A549 treated with AZD9567 at 1 μM for 4 hours (cell line): Measurements from ENCODE around the gene FAM209A. TPM values are rescaled to one million over a fixed set of nuclear protein-coding genes. Genes with fewer than 3 reads are reported as not detected.

Experiments used
- total RNA-seq: library from RNA; stranded (reverse); fragments of 200-300 nt; extraction: Qiagen RNA extraction; gene quantifications from 5 replicates; pipeline ENCODE4 v1.2.3, GENCODE V29; 2022; ENCODE audit not compliant: insufficient read depth

The FAM209A gene
- total RNA-seq: 0.33 to 2.5 TPM (median 0.40 TPM) in 5 replicates

DNA sequence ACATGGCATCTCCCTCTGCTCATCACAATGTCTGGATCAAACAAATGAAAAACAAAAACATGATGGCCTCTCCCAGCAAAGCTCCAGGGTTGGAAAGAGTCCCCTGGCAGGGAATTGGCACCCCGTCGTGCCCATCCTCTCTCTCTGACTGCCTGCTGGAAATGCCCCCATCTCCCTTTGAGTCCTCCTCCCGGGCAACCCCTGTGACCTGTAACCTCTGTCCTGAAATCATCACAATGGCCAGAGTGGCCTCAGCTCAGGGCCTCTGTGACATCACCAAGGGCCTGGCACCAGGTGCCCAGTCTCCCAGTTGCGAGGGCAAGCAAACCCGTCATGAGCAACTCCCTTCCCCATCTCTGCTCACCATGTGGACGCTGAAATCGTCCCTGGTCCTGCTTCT is at the start of gene FAM209A:
Gene FAM209A, plus strand, starts transcription at position 301 of the 400 bp plus-strand sequence. Its CDS starts 65 bp downstream, at position 366.

DNA sequence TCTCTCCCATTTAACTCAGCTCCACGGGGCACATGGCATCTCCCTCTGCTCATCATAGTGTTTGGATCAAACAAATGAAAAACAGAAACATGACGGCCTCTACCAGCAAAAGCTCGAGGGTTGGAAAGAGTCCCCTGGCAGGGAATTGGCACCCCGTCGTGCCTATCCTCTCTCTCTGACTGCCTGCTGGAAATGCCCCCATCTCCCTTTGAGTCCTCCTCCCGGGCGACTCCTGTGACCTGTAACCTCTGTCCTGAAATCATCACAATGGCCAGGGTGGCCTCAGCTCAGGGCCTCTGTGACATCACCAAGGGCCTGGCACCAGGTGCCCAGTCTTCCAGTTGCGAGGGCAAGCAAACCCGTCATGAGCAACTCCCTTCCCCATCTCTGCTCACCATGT is 8.4 kb downstream of the FAM209A start, which contains the start of gene FAM209B:
Gene FAM209B, plus strand, starts transcription at position 301 of the 400 bp plus-strand sequence. Its CDS starts 96 bp downstream, at position 397.

Other genes with a start within 250 kb of the FAM209A start
- gene FAM210B, start 165.8 kb upstream of the FAM209A start, total RNA-seq: 10.8 to 13.6 TPM (median 12.2 TPM) in 5 replicates
- gene AURKA, start 132.5 kb upstream of the FAM209A start, total RNA-seq: 89.7 to 96.5 TPM (median 94.9 TPM) in 5 replicates
- gene CSTF1, start 132.1 kb upstream of the FAM209A start, total RNA-seq: 38.6 to 41.6 TPM (median 39.6 TPM) in 5 replicates
- gene CASS4, start 112.5 kb upstream of the FAM209A start, total RNA-seq: 0.03 to 0.07 TPM (median 0.05 TPM) in 3 of 5 replicates, not detected in the others
- 72.8 to 95.2 TPM (median 88.4 TPM) in 5 replicates for gene RTF2, start 56.1 kb upstream of the FAM209A start, total RNA-seq
- 0.34 to 3.6 TPM (median 0.56 TPM) in 5 replicates for gene FAM209B, start 8.5 kb downstream of the FAM209A start, total RNA-seq
- gene TFAP2C, start 104.6 kb downstream of the FAM209A start, total RNA-seq: 11.0 to 14.4 TPM (median 11.7 TPM) in 5 replicates